GM10248 (cell line): ENCODE results near the gene HLA-DOA.
A peak's percentile ranks its signal among the peaks of the same experiment; 100 is the strongest.

ENCODE experiments used
- CTCF ChIA-PET: fragments of 300-600 bp; sonication (Branson Sonifier 250); formaldehyde crosslinking; extraction: SDS; loops from one replicate; lab custom pipeline; 2021; ENCODE audit warnings: antibody characterized with exemption; lab: Yijun Ruan, JAX
- POLR2A ChIA-PET: fragments of 350-650 bp; sonication (Branson Sonifier 250); formaldehyde crosslinking; extraction: SDS; loops from one replicate; lab custom pipeline; 2020; ENCODE audit warnings: antibody characterized with exemption; lab: Yijun Ruan, JAX
- DNase-seq: peaks from one replicate; pipeline ENCODE4 v3.0.0; 2012; ENCODE audit errors: extremely low spot score
- TF ChIP-seq, protein P1 (sequence below): IDR thresholded peaks from 2 replicates; pipeline ENCODE4 v1.5.1; 2012; ENCODE audit warnings: mild to moderate bottlenecking, low read depth; ENCODE audit errors: extremely low read depth, missing control alignments, control extremely low read depth

The HLA-DOA gene

DNA sequence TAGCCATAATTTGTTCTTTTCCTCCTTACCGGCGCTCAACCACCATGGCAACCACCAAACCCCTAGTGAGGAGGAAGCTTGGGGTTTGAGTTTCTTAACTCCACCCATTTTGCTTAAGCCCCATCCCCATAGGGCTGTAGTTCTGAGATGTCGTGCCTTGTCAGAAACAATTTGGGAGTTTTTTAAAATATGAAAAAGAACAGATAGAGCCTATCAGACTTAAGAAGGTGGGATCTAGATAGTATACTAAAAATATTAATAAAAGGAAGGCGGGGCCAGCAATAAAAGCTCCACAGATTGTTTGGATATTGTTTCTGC lies 35.4 kb downstream of the HLA-DOA start:
- ChIA-PET POLR2A (interaction anchor here (0.6 to 9.8 kb wide), 9 partner anchors 10 to 265 kb away, joined by 3 to 271 read pairs (median 19); partner anchors contain the start of genes HLA-DMA and HLA-DMB), CTCF (interaction anchor here (0.8 to 14.8 kb wide), 6 partner anchors 11 to 274 kb away, joined by 3 to 313 read pairs (median 14); partner anchors contain the start of genes HLA-DMA and TAP2)
- TF ChIP-seq, protein P1, sequence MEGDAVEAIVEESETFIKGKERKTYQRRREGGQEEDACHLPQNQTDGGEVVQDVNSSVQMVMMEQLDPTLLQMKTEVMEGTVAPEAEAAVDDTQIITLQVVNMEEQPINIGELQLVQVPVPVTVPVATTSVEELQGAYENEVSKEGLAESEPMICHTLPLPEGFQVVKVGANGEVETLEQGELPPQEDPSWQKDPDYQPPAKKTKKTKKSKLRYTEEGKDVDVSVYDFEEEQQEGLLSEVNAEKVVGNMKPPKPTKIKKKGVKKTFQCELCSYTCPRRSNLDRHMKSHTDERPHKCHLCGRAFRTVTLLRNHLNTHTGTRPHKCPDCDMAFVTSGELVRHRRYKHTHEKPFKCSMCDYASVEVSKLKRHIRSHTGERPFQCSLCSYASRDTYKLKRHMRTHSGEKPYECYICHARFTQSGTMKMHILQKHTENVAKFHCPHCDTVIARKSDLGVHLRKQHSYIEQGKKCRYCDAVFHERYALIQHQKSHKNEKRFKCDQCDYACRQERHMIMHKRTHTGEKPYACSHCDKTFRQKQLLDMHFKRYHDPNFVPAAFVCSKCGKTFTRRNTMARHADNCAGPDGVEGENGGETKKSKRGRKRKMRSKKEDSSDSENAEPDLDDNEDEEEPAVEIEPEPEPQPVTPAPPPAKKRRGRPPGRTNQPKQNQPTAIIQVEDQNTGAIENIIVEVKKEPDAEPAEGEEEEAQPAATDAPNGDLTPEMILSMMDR, result no peak
- DNase-seq, result no peak

DNA sequence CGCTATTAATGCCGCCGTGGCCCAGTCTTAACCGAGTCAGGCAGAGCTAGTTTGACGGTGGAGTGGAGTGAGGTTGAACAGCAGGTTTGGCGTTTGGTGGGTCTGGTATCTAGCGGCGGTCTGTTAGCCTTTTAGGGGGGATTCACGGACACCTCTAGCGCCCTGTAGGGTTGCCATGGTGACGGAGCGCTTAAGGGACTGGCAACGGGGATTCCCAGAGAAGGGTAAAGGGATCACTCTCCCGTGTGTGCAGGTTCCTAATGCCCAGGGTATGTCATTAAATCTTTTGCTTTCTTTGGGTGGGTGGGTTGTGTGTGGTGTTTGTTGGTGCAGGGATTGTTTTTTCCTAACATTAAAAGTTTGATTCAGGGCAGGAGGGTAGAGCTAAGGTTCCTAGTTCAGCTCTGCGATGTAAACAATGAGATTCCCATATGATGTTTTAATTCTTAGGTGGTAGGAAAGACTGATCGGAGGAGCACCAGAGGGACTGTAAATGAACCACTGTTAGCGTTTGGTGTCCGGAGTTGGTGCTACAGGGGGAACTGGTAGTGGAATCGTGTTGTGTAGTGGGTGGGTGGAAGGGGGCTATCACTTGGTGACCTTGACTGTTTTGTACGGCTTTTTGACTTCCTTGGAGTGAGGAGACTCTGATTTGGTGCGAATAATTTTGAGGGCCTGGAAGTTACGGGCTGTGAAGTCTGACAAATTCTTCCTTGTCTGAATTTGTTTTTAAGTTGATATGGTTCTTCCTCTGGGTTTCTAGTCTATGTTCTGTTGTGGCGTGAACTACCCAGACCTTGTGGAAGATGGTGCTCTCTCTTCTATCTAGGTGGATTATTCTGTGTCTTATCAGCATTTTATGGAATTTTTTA lies 36.0 kb downstream of the HLA-DOA start:
- CTCF ChIA-PET, result interaction anchor here (0.8 to 14.8 kb wide), 10 partner anchors 9 to 275 kb away, joined by 3 to 313 read pairs (median 10); partner anchors contain the start of genes HLA-DMA and TAP2
- DNase-seq, result no peak
- POLR2A ChIA-PET, result interaction anchor here (0.6 to 9.8 kb wide), 19 partner anchors 11 to 1146 kb away, joined by 3 to 271 read pairs (median 11); partner anchors contain the start of genes HLA-DMA, HLA-DMB, HLA-DPB1 and HSPA1B
- TF ChIP-seq, protein P1, result no peak

DNA sequence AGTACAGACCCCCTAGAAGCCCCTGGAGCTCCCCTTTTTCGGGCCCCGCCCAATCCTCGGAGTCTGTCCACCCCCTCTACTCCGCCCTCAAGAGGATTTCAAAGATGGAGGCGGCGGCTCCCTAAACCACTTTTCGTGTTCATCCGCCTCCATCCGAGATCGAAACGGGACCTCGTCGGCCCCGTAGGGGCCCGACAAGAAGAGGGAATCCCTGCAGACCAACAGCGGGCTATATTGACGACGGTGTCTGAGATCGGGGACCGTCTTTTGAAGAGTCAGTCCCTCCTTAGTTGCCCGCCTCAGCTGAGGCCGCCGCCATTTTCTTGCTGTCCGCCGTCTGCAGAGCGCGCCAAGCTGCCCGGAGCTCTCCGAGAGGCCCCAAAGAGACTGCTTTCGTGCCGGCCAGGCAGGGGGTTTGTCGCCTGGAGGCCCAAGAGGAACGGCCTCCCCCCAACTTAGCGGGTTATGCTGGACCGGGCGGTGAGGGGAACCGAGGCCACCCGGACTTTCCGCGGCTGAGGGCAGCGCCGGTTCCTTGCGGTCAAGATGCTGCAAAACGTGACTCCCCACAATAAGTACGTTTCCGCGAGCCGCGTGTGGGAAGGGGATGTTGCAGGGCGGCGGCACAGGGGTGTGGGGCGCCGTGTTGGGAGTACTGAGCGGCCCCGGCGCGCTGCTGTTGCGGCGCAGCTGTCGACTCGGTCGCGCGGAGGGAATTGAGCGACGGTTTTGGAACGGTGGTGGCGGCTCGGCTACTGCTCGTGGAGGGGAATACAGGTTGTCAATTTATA lies 36.8 kb downstream of the HLA-DOA start:
- TF ChIP-seq, protein P1, result no peak
- no peak for DNase-seq
- ChIA-PET POLR2A (interaction anchor here (0.5 to 9.8 kb wide), 63 partner anchors 9 to 1145 kb away, joined by 3 to 271 read pairs (median 5); partner anchors contain the start of genes B3GALT4, HLA-DMA, HLA-DMB and HLA-DPA1), CTCF (interaction anchor here (0.7 to 14.8 kb wide), 18 partner anchors 7 to 305 kb away, joined by 3 to 313 read pairs (median 6); partner anchors contain the start of genes HLA-DMA, PSMB9, TAP1 and TAP2)

DNA sequence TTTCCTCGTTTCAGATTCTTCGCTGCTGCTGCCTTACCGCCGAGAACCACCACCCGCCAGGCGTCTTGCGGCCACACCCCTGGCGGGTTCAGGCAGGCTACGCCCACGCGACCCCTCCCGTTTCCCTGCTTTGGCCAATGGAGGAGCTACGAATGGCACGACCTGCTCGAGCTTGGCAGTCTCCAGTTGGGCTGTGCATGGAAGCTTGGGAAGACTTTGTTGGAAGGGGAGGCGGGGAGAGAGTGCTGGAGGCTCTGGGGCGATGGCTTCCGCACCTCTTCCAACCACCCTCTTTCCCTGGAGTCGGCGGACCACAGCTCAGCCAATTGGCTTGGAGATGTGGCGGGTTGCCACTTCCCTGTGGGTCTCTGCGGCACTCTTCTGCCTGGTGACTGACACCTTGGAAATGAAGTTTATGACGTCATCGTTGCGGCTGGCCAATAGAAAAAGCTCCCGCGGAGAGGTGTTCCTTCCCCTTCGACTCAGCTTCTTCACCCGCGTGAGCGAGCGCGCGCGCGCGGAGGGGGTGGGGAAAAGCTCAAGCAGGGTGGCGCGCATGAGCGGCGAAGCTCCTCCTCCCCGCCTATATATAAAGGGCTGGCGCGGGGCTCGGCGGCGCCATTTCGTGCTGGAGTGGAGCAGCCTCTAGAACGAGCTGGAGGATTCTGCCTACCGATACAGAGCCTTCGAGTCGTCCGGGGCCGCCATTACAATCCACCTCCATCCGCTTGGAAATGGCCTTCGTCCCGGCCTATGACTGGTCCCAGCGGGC lies 37.6 kb downstream of the HLA-DOA start:
- peak; percentile 95 for DNase-seq
- CTCF ChIA-PET, result interaction anchor here (0.7 to 14.8 kb wide), 17 partner anchors 8 to 306 kb away, joined by 3 to 313 read pairs (median 6); partner anchors contain the start of genes HLA-DMA, PSMB9, TAP1 and TAP2

DNA sequence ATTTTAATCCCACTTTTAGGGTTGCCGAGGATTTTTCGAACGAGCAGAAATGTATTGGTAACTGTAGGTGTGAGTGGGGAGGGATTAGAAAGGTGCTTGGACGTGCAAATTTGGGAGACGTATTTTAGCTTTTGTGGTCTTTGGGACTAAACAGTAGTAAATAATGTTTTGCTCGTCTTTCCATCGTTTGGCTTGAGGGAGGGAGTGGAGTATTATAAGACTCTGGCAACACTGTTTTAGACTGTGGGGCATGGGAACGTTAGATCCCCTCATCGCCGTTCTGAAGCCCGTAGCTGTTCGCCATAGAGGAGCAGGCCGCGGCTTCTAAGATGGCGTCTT lies 38.2 kb downstream of the HLA-DOA start:
- TF ChIP-seq, protein P1, result no peak
- ChIA-PET CTCF (interaction anchor here (0.6 to 14.8 kb wide), 12 partner anchors 8 to 132 kb away, joined by 3 to 313 read pairs (median 11); partner anchors contain the start of genes HLA-DMA, PSMB9, TAP1 and TAP2), POLR2A (interaction anchor here (0.6 to 9.8 kb wide), 46 partner anchors 8 to 524 kb away, joined by 3 to 271 read pairs (median 8); partner anchors contain the start of genes B3GALT4, HLA-DMA, HLA-DMB and HLA-DPA1)
- DNase-seq, result no peak

More for the DNA sequence above, 37.6 kb downstream of the HLA-DOA start:
- POLR2A ChIA-PET, result interaction anchor here (0.5 to 9.8 kb wide), 67 partner anchors 8 to 1144 kb away, joined by 3 to 271 read pairs (median 5); partner anchors contain the start of genes B3GALT4, HLA-DMA, HLA-DMB and HLA-DPA1
- TF ChIP-seq, protein P1, result no peak
